ENCODE results near the gene ASTE1.

Gene ASTE1

DNA sequence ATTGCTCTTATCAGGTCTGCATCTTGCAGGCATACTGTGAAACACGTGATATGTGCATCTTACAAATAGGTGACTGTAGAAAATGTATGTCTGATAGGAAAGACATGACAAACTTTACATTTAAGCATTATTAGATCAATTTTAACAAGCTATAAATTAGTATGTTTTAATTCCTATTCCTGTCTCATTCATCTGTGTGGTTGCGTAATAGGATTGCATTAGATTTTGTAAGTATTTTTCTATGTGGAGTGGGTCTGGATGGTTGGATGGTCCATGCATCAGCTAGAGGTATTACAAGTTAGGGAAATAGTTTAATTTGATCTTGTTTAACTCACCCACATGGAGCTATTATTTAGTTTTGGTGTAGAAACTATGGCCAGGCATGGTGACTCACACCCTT is 18.8 kb downstream of the ASTE1 start:
- H3K36me3 ChIP-seq (ENCODE audit: control insufficient read depth in 1 of 2, insufficient read depth in 2 of 2, low read length in 2 of 2) = peaks cover 14 to 49% of the 10 kb centered on the region in 2 donors
- H3K27me3 ChIP-seq (ENCODE audit: low read depth, low read length) = no peaks in the 10 kb centered on the region
- H3K4me3 ChIP-seq (ENCODE audit: low read depth in 1 of 2, low read length in 2 of 2) = no peak overlapping the region
- H3K27ac ChIP-seq (ENCODE audit: low read length) = no peak overlapping the region
- no peaks in the 10 kb centered on the region for H3K4me1 ChIP-seq (ENCODE audit: control insufficient read depth in 1 of 2, insufficient read depth in 2 of 2, low read length in 2 of 2)
- no peaks in the 10 kb centered on the region for H3K9me3 ChIP-seq (ENCODE audit: control insufficient read depth in 1 of 2, low read length in 2 of 2)

DNA sequence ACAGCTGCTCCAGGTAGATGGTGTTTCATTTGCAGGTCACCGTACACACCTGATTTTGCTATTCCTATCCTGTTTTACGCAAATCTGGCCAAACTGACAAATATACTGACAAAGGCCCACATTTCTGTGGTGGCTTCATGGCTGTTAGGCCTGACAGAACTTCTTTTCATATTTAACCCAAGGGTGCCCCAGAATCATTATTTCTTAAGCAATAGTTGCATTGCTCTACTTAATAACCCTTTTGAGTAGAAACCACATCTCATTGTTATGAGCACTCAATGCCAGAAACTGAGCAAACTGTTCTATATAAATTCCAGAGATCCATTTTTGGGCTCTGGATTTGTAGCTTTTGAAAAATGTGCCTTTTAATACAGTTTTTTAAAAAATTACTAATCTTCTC is 19.4 kb downstream of the ASTE1 start:
- H3K4me3 ChIP-seq (ENCODE audit: low read depth in 1 of 2, low read length in 2 of 2) = no peak overlapping the region
- H3K4me1 ChIP-seq (ENCODE audit: control insufficient read depth in 1 of 2, insufficient read depth in 2 of 2, low read length in 2 of 2) = no peaks in the 10 kb centered on the region
- no peaks in the 10 kb centered on the region for H3K9me3 ChIP-seq (ENCODE audit: control insufficient read depth in 1 of 2, low read length in 2 of 2)
- peaks cover 13 to 49% of the 10 kb centered on the region in 2 donors for H3K36me3 ChIP-seq (ENCODE audit: control insufficient read depth in 1 of 2, insufficient read depth in 2 of 2, low read length in 2 of 2)
- no peak overlapping the region for H3K27ac ChIP-seq (ENCODE audit: low read length)
- no peaks in the 10 kb centered on the region for H3K27me3 ChIP-seq (ENCODE audit: low read depth, low read length)

DNA sequence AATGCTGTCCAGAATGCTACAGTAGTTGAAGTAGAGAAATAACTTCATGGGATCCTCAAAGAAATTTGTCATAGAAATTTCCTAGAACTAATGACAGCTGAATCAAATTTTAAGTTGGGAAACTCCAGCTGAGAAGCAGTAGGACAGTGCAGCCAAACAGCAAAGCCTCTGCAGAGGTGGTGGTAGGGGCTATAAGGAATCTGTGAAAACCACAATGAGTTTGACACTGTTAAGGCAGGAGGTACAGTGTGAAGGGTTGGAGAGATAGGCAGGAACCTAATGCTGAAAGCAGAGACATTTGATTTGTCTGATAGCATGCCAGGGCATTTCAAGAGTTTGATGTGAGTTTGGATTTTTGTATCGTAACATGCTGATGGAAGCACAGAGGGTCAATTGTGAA is 22.0 kb downstream of the ASTE1 start:
- H3K9me3 ChIP-seq (ENCODE audit: control insufficient read depth in 1 of 2, low read length in 2 of 2) = no peaks in the 10 kb centered on the region
- no peaks in the 10 kb centered on the region for H3K4me1 ChIP-seq (ENCODE audit: control insufficient read depth in 1 of 2, insufficient read depth in 2 of 2, low read length in 2 of 2)
- no peak overlapping the region for H3K27ac ChIP-seq (ENCODE audit: low read length)
- H3K36me3 ChIP-seq (ENCODE audit: control insufficient read depth in 1 of 2, insufficient read depth in 2 of 2, low read length in 2 of 2) = peaks cover 19 to 30% of the 10 kb centered on the region in 2 donors
- no peak overlapping the region for H3K4me3 ChIP-seq (ENCODE audit: low read depth in 1 of 2, low read length in 2 of 2)
- no peaks in the 10 kb centered on the region for H3K27me3 ChIP-seq (ENCODE audit: low read depth, low read length)

DNA sequence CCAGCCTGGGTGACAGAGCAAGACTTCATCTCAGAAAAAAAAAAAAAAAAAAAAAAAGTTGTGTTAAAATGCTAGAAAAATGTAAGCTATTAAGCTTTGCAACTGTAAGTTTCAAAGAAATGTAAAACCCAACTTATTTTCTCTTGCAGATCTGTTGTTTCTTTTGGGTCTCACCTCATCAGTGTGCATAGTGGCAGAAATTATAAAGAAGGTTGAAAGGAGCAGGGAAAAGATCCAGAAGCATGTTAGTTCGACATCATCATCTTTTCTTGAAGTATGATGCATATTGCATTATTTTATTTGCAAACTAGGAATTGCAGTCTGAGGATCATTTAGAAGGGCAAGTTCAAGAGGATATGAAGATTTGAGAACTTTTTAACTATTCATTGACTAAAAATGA is 25.6 kb downstream of the ASTE1 start:
- no peak overlapping the region for H3K27ac ChIP-seq (ENCODE audit: low read length)
- peaks cover 27 to 32% of the 10 kb centered on the region in 2 donors for H3K36me3 ChIP-seq (ENCODE audit: control insufficient read depth in 1 of 2, insufficient read depth in 2 of 2, low read length in 2 of 2)
- no peak overlapping the region for H3K4me3 ChIP-seq (ENCODE audit: low read depth in 1 of 2, low read length in 2 of 2)
- H3K4me1 ChIP-seq (ENCODE audit: control insufficient read depth in 1 of 2, insufficient read depth in 2 of 2, low read length in 2 of 2) = no peaks in the 10 kb centered on the region
- no peaks in the 10 kb centered on the region for H3K27me3 ChIP-seq (ENCODE audit: low read depth, low read length)
- no peaks in the 10 kb centered on the region for H3K9me3 ChIP-seq (ENCODE audit: control insufficient read depth in 1 of 2, low read length in 2 of 2)

DNA sequence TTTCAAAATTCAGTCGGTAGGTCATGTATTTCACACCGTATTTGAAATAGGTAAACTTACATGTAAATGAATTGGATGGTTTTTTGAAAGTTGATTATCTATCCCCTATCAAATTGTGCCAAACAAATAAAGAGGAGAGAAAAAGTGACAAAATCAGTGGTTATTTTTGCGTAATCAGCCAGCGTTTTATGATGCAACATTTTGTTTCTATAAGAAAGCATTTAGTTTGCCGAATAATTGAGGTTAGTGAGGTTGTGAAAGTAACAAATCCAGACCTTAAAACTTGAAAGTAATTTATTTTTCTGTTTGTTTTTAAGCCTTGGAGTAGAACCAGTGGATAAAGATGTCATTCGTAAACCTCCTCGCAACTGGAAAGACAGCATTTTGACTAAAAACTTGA is 29.3 kb downstream of the ASTE1 start:
- Histone ChIP-seq H3K4me1 (ENCODE audit: control insufficient read depth in 1 of 2, insufficient read depth in 2 of 2, low read length in 2 of 2) (no peaks in the 10 kb centered on the region), H3K4me3 (ENCODE audit: low read depth in 1 of 2, low read length in 2 of 2) (no peak overlapping the region), H3K27me3 (ENCODE audit: low read depth, low read length) (no peaks in the 10 kb centered on the region), H3K36me3 (ENCODE audit: control insufficient read depth in 1 of 2, insufficient read depth in 2 of 2, low read length in 2 of 2) (peaks cover 20 to 26% of the 10 kb centered on the region in 2 donors), H3K9me3 (ENCODE audit: control insufficient read depth in 1 of 2, low read length in 2 of 2) (no peaks in the 10 kb centered on the region), H3K27ac (ENCODE audit: low read length) (no peak overlapping the region)

DNA sequence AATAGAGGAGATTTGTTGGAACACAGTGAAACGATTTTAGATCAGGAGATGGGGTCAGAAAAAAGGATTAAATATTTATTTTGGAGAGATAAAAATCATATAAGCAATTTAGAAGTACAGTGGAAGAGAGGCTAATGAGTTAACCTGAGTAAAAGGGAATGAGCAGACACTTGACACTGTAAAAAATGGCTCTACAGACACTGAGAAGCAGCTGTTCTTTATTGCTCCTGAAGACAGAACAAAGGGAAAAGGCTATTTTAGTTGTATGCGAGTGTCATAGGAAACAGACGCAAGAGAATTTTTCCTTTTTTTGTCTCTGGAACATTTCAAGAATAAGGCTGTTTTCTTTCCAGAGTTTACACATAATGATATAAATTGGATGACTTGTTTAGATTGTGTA is 34.3 kb downstream of the ASTE1 start:
- Histone ChIP-seq H3K27me3 (ENCODE audit: low read depth, low read length) (no peaks in the 10 kb centered on the region), H3K4me3 (ENCODE audit: low read depth in 1 of 2, low read length in 2 of 2) (no peak overlapping the region), H3K27ac (ENCODE audit: low read length) (no peak overlapping the region), H3K36me3 (ENCODE audit: control insufficient read depth in 1 of 2, insufficient read depth in 2 of 2, low read length in 2 of 2) (peaks cover 18% of the 10 kb centered on the region in 2 donors), H3K4me1 (ENCODE audit: control insufficient read depth in 1 of 2, insufficient read depth in 2 of 2, low read length in 2 of 2) (no peaks in the 10 kb centered on the region), H3K9me3 (ENCODE audit: control insufficient read depth in 1 of 2, low read length in 2 of 2) (no peaks in the 10 kb centered on the region)

DNA sequence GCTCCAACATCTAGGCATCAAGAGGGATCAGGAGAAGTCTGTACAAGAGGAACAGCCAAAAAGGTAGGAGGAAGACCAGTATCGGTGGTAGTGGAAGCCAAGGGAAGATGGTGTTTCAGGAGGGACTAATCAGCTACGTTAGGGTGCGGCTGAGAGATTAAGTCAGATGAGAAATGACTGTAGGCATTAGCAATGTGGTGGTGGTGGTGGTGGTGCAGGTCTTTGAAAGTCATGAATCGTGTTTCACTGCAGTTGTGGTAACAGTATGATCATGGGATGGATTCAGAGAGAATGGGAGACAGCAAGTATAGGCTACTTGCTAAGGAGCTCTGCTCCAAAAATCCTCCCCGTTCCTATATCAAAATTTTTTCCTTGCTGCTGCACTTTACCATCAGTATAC is 35.5 kb downstream of the ASTE1 start:
- H3K27ac ChIP-seq (ENCODE audit: low read length) = no peak overlapping the region
- H3K27me3 ChIP-seq (ENCODE audit: low read depth, low read length) = no peaks in the 10 kb centered on the region
- H3K9me3 ChIP-seq (ENCODE audit: control insufficient read depth in 1 of 2, low read length in 2 of 2) = no peaks in the 10 kb centered on the region
- H3K36me3 ChIP-seq (ENCODE audit: control insufficient read depth in 1 of 2, insufficient read depth in 2 of 2, low read length in 2 of 2) = peaks cover 8 to 9% of the 10 kb centered on the region in 2 donors
- H3K4me1 ChIP-seq (ENCODE audit: control insufficient read depth in 1 of 2, insufficient read depth in 2 of 2, low read length in 2 of 2) = no peaks in the 10 kb centered on the region
- no peak overlapping the region for H3K4me3 ChIP-seq (ENCODE audit: low read depth in 1 of 2, low read length in 2 of 2)

DNA sequence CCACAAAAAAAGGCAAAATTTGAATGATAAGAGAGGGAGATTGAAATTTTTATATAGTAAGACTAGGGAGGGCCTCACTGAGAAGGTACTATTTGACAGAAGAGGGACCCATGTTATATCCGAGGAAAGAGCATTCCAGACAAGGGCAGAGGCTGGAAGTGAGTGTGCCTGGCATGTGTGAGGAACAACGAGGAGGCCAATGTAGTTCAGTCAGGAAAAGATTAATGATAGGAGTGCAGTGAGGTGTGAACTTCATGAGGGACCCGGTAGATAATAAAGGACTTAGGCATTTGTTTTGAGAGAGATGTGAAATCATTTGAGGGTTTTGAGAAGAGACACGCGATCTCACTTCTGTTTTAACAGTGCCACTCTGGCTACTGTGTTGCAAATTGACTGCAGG is 36.3 kb downstream of the ASTE1 start:
- Histone ChIP-seq H3K4me3 (ENCODE audit: low read depth in 1 of 2, low read length in 2 of 2) (no peak overlapping the region), H3K27me3 (ENCODE audit: low read depth, low read length) (no peaks in the 10 kb centered on the region), H3K36me3 (ENCODE audit: control insufficient read depth in 1 of 2, insufficient read depth in 2 of 2, low read length in 2 of 2) (peaks cover 4 to 9% of the 10 kb centered on the region in 2 donors), H3K4me1 (ENCODE audit: control insufficient read depth in 1 of 2, insufficient read depth in 2 of 2, low read length in 2 of 2) (no peaks in the 10 kb centered on the region), H3K27ac (ENCODE audit: low read length) (no peak overlapping the region), H3K9me3 (ENCODE audit: control insufficient read depth in 1 of 2, low read length in 2 of 2) (no peaks in the 10 kb centered on the region)

DNA sequence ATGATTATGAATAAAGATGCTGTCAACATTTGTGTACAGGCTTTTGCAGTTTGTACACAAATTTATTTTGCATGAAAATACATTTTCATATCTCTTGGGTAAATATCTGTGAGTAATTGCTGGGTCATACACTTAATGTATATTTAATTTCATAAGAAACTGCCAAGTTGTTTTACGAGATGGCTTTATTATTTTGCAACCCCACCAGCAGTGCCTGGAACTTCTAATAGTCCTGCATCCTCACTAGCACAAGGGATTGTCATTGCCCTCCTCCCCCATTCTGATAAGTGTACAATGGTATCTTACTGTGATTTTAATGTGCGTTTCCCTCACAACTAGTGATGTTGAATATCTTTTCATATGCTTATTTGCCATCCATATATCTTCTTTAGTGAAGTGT is 45.2 kb downstream of the ASTE1 start:
- Histone ChIP-seq H3K4me3 (ENCODE audit: low read depth in 1 of 2, low read length in 2 of 2) (no peak overlapping the region), H3K27me3 (ENCODE audit: low read depth, low read length) (no peaks in the 10 kb centered on the region), H3K36me3 (ENCODE audit: control insufficient read depth in 1 of 2, insufficient read depth in 2 of 2, low read length in 2 of 2) (peaks cover 10 to 18% of the 10 kb centered on the region in 2 donors), H3K4me1 (ENCODE audit: control insufficient read depth in 1 of 2, insufficient read depth in 2 of 2, low read length in 2 of 2) (no peaks in the 10 kb centered on the region), H3K27ac (ENCODE audit: low read length) (no peak overlapping the region), H3K9me3 (ENCODE audit: control insufficient read depth in 1 of 2, low read length in 2 of 2) (no peaks in the 10 kb centered on the region)

DNA sequence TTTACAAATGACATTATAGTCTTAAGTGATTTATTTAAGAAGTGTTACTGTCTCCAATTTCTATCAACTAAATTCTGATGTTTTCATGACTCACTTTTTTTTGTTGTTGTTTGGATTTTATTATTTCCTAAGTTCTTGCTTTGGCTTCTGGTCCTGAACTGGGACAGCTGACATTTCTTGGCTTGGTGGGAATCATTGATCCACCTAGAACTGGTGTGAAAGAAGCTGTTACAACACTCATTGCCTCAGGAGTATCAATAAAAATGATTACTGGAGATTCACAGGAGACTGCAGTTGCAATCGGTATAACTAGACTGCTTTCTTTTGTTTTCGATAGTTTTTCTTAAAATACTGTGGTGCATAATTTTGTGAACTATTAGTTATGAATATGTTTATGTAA is 47.5 kb downstream of the ASTE1 start:
- Histone ChIP-seq H3K4me1 (ENCODE audit: control insufficient read depth in 1 of 2, insufficient read depth in 2 of 2, low read length in 2 of 2) (no peaks in the 10 kb centered on the region), H3K4me3 (ENCODE audit: low read depth in 1 of 2, low read length in 2 of 2) (no peak overlapping the region), H3K36me3 (ENCODE audit: control insufficient read depth in 1 of 2, insufficient read depth in 2 of 2, low read length in 2 of 2) (peaks cover 17 to 30% of the 10 kb centered on the region in 2 donors)

DNA sequence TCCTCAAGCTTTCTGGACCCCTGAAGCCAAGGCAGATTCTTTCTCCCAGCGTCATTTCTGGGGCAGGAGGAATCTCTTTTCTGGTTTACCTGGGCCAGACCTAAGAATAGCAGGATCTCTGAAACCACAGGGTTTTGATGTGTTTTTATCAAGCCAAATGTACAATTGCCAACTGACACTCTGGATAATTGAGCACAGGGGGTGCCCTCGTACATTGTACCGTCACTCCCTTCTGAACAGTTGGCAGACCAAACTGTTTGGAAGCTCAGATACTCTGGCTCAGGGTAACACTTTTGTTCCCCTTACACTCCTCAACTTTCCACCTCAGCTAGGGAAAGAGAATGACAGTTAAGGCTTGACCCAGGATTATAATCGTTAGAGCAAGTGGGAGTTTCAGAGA is 49.9 kb downstream of the ASTE1 start:
- H3K4me1 ChIP-seq (ENCODE audit: control insufficient read depth in 1 of 2, insufficient read depth in 2 of 2, low read length in 2 of 2) = no peaks in the 10 kb centered on the region
- H3K27ac ChIP-seq (ENCODE audit: low read length) = no peak overlapping the region
- H3K4me3 ChIP-seq (ENCODE audit: low read depth in 1 of 2, low read length in 2 of 2) = no peak overlapping the region
- no peaks in the 10 kb centered on the region for H3K27me3 ChIP-seq (ENCODE audit: low read depth, low read length)
- H3K9me3 ChIP-seq (ENCODE audit: control insufficient read depth in 1 of 2, low read length in 2 of 2) = no peaks in the 10 kb centered on the region
- peaks cover 17 to 34% of the 10 kb centered on the region in 2 donors for H3K36me3 ChIP-seq (ENCODE audit: control insufficient read depth in 1 of 2, insufficient read depth in 2 of 2, low read length in 2 of 2)

More for the DNA sequence above, 47.5 kb downstream of the ASTE1 start:
- Histone ChIP-seq H3K9me3 (ENCODE audit: control insufficient read depth in 1 of 2, low read length in 2 of 2) (no peaks in the 10 kb centered on the region), H3K27me3 (ENCODE audit: low read depth, low read length) (no peaks in the 10 kb centered on the region), H3K27ac (ENCODE audit: low read length) (no peak overlapping the region)

DNA sequence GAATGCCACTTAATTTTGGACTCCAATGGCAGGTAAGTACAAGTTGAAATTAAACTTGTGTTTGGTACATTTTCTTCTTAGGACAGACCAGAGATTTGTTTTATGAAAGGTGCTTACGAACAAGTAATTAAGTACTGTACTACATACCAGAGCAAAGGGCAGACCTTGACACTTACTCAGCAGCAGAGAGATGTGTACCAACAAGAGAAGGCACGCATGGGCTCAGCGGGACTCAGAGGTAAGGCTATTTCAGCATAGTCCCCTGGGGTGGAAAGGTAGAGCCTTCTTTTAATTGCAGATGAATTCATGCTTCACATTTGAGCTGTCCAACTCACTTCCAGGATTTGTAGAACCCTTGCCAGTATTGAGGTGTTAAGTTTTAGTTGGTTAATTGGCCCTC is 51.4 kb downstream of the ASTE1 start:
- no peak overlapping the region for H3K27ac ChIP-seq (ENCODE audit: low read length)
- H3K9me3 ChIP-seq (ENCODE audit: control insufficient read depth in 1 of 2, low read length in 2 of 2) = no peaks in the 10 kb centered on the region
- H3K36me3 ChIP-seq (ENCODE audit: control insufficient read depth in 1 of 2, insufficient read depth in 2 of 2, low read length in 2 of 2) = peaks cover 12 to 38% of the 10 kb centered on the region in 2 donors
- no peaks in the 10 kb centered on the region for H3K4me1 ChIP-seq (ENCODE audit: control insufficient read depth in 1 of 2, insufficient read depth in 2 of 2, low read length in 2 of 2)
- no peaks in the 10 kb centered on the region for H3K27me3 ChIP-seq (ENCODE audit: low read depth, low read length)
- no peak overlapping the region for H3K4me3 ChIP-seq (ENCODE audit: low read depth in 1 of 2, low read length in 2 of 2)
